K562 (cell line): Measurements from ENCODE around the gene ZNRF1. TPM values are rescaled to one million over a fixed set of nuclear protein-coding genes. Genes with fewer than 3 reads are reported as not detected.

Experiments
- ATAC-seq: fragments of 200-7000 bp; cut with Tn5 transposase; 3 replicates; pipeline ENCODE4 v1.9.1; 2020; ENCODE audit warnings: moderate library complexity
- BruUV-seq: library from RNA; stranded (reverse); fragments of 400-500 nt; replicated peaks from 2 replicates; lab custom pipeline; 2021; lab: Mats Ljungman, UMichigan
- CTCF ChIA-PET: fragments of 300-600 bp; formaldehyde crosslinking; extraction: SDS; loops from one replicate; lab custom pipeline; 2021; ENCODE audit warnings: low intra/inter-chr PET ratio; lab: Yijun Ruan, JAX
- POLR2A ChIA-PET: fragments of 300-600, 350-650 bp; sonication (Branson Sonifier 250); formaldehyde crosslinking; extraction: SDS; loops from one replicate; lab custom pipeline; 2021; ENCODE audit warnings: antibody characterized with exemption, inconsistent platforms; lab: Yijun Ruan, JAX
- DNase-seq, 4 experiments: peaks; one replicate each; pipeline versions ENCODE4 v3.0.0 to v3.0.0-alpha.2; 2011 to 2018; ENCODE audit warnings: low spot score in 3 of 4, mixed read lengths in 3 of 4; ENCODE audit errors: extremely low read depth in 1 of 4
- FAIRE-seq: peaks from 2 replicates; lab custom pipeline; 2011; peaks lifted over from hg19 to GRCh38; lab: Jason Lieb, UNC
- H2AFZ ChIP-seq: 2 replicates; pipeline ENCODE4 v1.6.0; 2011; ENCODE audit warnings: low read depth, low read length, control low read depth, inconsistent platforms
- H3K27ac ChIP-seq: fragments of 200-600 bp; 3 replicates; pipeline ENCODE4 v1.8.0; 2011; ENCODE audit warnings: low read depth, mild to moderate bottlenecking, control low read depth, inconsistent platforms, low read length, moderate library complexity, mixed read lengths; ENCODE audit errors: extremely low read depth
- H3K27me3 ChIP-seq, 2 experiments: fragments of 300-600 bp in 1 of 2; 2 replicates in 1 of 2; 3 replicates in 1 of 2; pipeline versions ENCODE4 v1.6.0 to v1.8.0; 2011; ENCODE audit warnings: inconsistent platforms in 2 of 2, low read length in 2 of 2, mild to moderate bottlenecking in 1 of 2, mixed read lengths in 1 of 2, moderate library complexity in 1 of 2; ENCODE audit not compliant: control insufficient read depth in 2 of 2, insufficient read depth in 2 of 2
- H3K36me3 ChIP-seq: fragments of 300-600 bp; 3 replicates; pipeline ENCODE4 v1.8.0; 2011; ENCODE audit warnings: mild to moderate bottlenecking, low read length, inconsistent platforms; ENCODE audit not compliant: control insufficient read depth, insufficient read depth
- H3K4me1 ChIP-seq, 2 experiments: fragments of 200-600 bp in 1 of 2; replicated peaks in 1 of 2; 2 replicates in 1 of 2; 3 replicates in 1 of 2; pipeline versions ENCODE4 v1.5.1 to v1.8.0; 2011; ENCODE audit warnings: inconsistent platforms in 2 of 2, low read length in 2 of 2, mild to moderate bottlenecking in 1 of 2, mixed read lengths in 1 of 2, moderate library complexity in 1 of 2; ENCODE audit not compliant: control insufficient read depth in 2 of 2, insufficient read depth in 2 of 2
- H3K4me2 ChIP-seq: 2 replicates; pipeline ENCODE4 v1.6.1; 2011; ENCODE audit warnings: low read length, control low read depth, inconsistent platforms, mixed read lengths; ENCODE audit not compliant: insufficient read depth
- H3K4me3 ChIP-seq: fragments of 200-600 bp; sonication (generic), shearing (Covaris generic); 2 replicates; pipeline ENCODE4 v1.5.1; 2016; ENCODE audit warnings: control low read depth, inconsistent platforms
- H3K79me2 ChIP-seq: fragments of 200-600 bp; 3 replicates; pipeline ENCODE4 v1.8.0; 2011; ENCODE audit warnings: low read length, inconsistent platforms; ENCODE audit not compliant: control insufficient read depth, insufficient read depth
- H3K9ac ChIP-seq, 2 experiments: 2 replicates each; pipeline versions ENCODE4 v1.6.0 to v1.6.1; 2011; ENCODE audit warnings: low read depth in 2 of 2, low read length in 2 of 2, control low read depth in 1 of 2, inconsistent platforms in 1 of 2, mild to moderate bottlenecking in 1 of 2, mixed read lengths in 1 of 2; ENCODE audit not compliant: insufficient read depth in 1 of 2
- H3K9me1 ChIP-seq: one replicate; pipeline ENCODE4 v1.6.0; 2011; ENCODE audit warnings: inconsistent platforms, mild to moderate bottlenecking, low read length, moderate library complexity; ENCODE audit not compliant: control insufficient read depth, insufficient read depth
- H3K9me3 ChIP-seq: replicated peaks from 2 replicates; pipeline ENCODE4 v1.5.1; 2011; ENCODE audit warnings: low read depth, low read length, inconsistent platforms; ENCODE audit not compliant: control insufficient read depth, insufficient read depth
- H4K20me1 ChIP-seq: replicated peaks from 2 replicates; pipeline ENCODE4 v1.6.1; 2011; ENCODE audit warnings: low read length, inconsistent platforms, mixed read lengths; ENCODE audit not compliant: control insufficient read depth, insufficient read depth
- HNRNPH1 ChIP-seq: fragments of 200-400 bp; formaldehyde crosslinking; optimal IDR thresholded peaks from 2 replicates; pipeline ENCODE3; 2017; ENCODE audit warnings: low read depth, mild to moderate bottlenecking, low read length, moderate library complexity
- KDM5B ChIP-seq: fragments of 200-600 bp; sonication (generic); IDR thresholded peaks from 2 replicates; pipeline ENCODE4 v1.6.1; 2012; ENCODE audit warnings: low read depth, mild to moderate bottlenecking, moderate library complexity, low read length, control low read depth, inconsistent platforms; ENCODE audit not compliant: insufficient replicate concordance
- MXI1 ChIP-seq: IDR thresholded peaks from 2 replicates; pipeline ENCODE4 v1.6.1; 2011; ENCODE audit warnings: low read depth, mild to moderate bottlenecking, improper control_type of control experiment, low read length
- NRF1 ChIP-seq, 2 experiments: fragments of 450-650 bp; IDR thresholded peaks in 1 of 2; conservative IDR thresholded peaks in 1 of 2; 2 replicates each; pipeline ENCODE4 v1.6.1; 2014; ENCODE audit warnings: mild to moderate bottlenecking in 2 of 2
- RFX1 ChIP-seq: fragments of 450-650 bp; IDR thresholded peaks from 2 replicates; pipeline ENCODE4 v1.6.1; 2016; ENCODE audit warnings: mild to moderate bottlenecking, moderate library complexity
- TFAP4 ChIP-seq: sonication (generic); formaldehyde crosslinking; IDR thresholded peaks from 2 replicates; pipeline ENCODE4 v1.8.0; 2022; ENCODE audit warnings: missing genetic modification reagents, mild to moderate bottlenecking, moderate library complexity, borderline replicate concordance
- ZNF407 ChIP-seq: fragments of 450-650 bp; IDR thresholded peaks from 2 replicates; pipeline ENCODE4 v1.6.1; 2016; ENCODE audit warnings: low read depth
- WGBS: fragments of 100-300 bp; shearing (Covaris generic); methylation state at CpG from one replicate; pipeline ENCODE4 v1.1.6; 2016; ENCODE audit warnings: low coverage, mixed read lengths; ENCODE audit not compliant: insufficient coverage; ENCODE audit errors: missing lambda C conversion rate; 5-methylcytosine and 5-hydroxymethylcytosine counted together
- in situ Hi-C: fragments of 300-500 bp; cut with MboI; formaldehyde crosslinking; loops from 4 replicates; pipeline ENCODE4 v1.15.0; 2018; ENCODE audit warnings: inconsistent platforms, mixed read lengths
- intact Hi-C: fragments of 100-400 bp; cut with micrococcal nuclease; formaldehyde crosslinking; loops from 2 replicates; pipeline ENCODE4 v1.14.2; 2022
- polyA plus RNA-seq, 8 experiments: library from polyadenylated mRNA; depleted of rRNA in 4 of 8; stranded (reverse) in 5 of 8; unstranded in 3 of 8; fragments of >200 nt; fragmentation: Nextera tagmentation in 2 of 8; fragmentation: Illumina TruSeq in 1 of 8; extraction: Ambion mirVana in 2 of 8; extraction: Trizol in 1 of 8; gene quantifications; 2 replicates each; pipeline versions ENCODE4 v1.2.1 to v1.2.3, GENCODE V29; 2011 to 2014; ENCODE audit warnings: inconsistent platforms in 1 of 8, missing spikeins in 1 of 8
- total RNA-seq, 7 experiments: library from RNA; depleted of rRNA in 6 of 7; stranded (reverse); fragments of >200 nt in 6 of 7; fragmentation: Illumina TruSeq in 2 of 7; extraction: Trizol in 2 of 7; gene quantifications; 2 replicates each; pipeline versions ENCODE4 v1.2.1 to v1.2.3, GENCODE V29; 2011 to 2021; ENCODE audit warnings: low replicate concordance in 1 of 7

The ZNRF1 gene
- total and polyA plus RNA-seq, 9 of the 15 experiments (the other 6 are each of a cell fraction or from before 2014, with no cell fraction given): 9.5 to 37.7 (median 20.0) TPM

- no peak for TF ChIP-seq HNRNPH1
These were observed 390 bp downstream of the ZNRF1 start (continued) for GRCh38 chr16:74999219-74999608.

- intact Hi-C loops (loop anchor here (2.0 kb wide), 1 partner anchor 197 kb away; no protein-coding TSS in a partner anchor), in situ Hi-C loops (no loop called here)
- H3K27me3 ChIP-seq: no peaks in the 10 kb centered on the region
- CTCF ChIA-PET: interaction anchor here (1.0 to 3.0 kb wide), 2 partner anchors 9 to 111 kb away, joined by 3 to 42 read pairs; no protein-coding TSS in a partner anchor
- peaks cover 13% of the 10 kb centered on the region; the same call in 2 of the 3 replicates for H3K36me3 ChIP-seq
- BruUV-seq: no TSS peak
- peak; percentile 35 for ATAC-seq
- no peaks in the 10 kb centered on the region for H3K9me1 ChIP-seq
- peak overlapping the region; percentile 55 to 92 for H3K9ac ChIP-seq
- peak; percentile 41 to 62 (median 52) for DNase-seq
- H4K20me1 ChIP-seq: peaks cover 22% of the 10 kb centered on the region; the same call in 1 of the 2 replicates
- peaks cover 34 to 44% of the 10 kb centered on the region in 2 experiments for H3K4me1 ChIP-seq
- peaks cover 56% of the 10 kb centered on the region for H3K79me2 ChIP-seq
- peak overlapping the region; percentile 86 for H3K4me2 ChIP-seq
- H3K9me3 ChIP-seq: no peaks in the 10 kb centered on the region
- peak overlapping the region; percentile 73; the same call in 1 of the 3 replicates for H3K27ac ChIP-seq
- POLR2A ChIA-PET: interaction anchor here (0.6 to 4.6 kb wide), 4 partner anchors 14 to 385 kb away, joined by 3 to 17 read pairs (median 4); partner anchors contain the start of gene WDR59
- 0 out of 2 replicates have a peak overlapping the region, but pooled peaks have one; percentile 39 for H2AFZ ChIP-seq
- peak; percentile 70 for FAIRE-seq
- H3K4me3 ChIP-seq: peak overlapping the region; percentile 62
- 5% methylated on average over 42 of the region's 71 CpGs for WGBS
- peak; percentile 62 to 67 for TF ChIP-seq NRF1 (conservative IDR thresholded peaks at IDR 0.05 in 1 of 2, IDR thresholded peaks at IDR 0.05 in 1 of 2)
- TF ChIP-seq KDM5B: peak; percentile 29
- TF ChIP-seq ZNF407: no peak
- 0 out of 2 replicates have a peak, but pooled peaks have one; percentile 55 for TF ChIP-seq MXI1
- TF ChIP-seq RFX1: peak; percentile 90
- 0 out of 2 replicates have a peak, but pooled peaks have one; percentile 14 for TF ChIP-seq TFAP4 (CRISPR knock-in tag)
These were observed 1.0 kb downstream of the ZNRF1 start for GRCh38 chr16:74999609-75000480.
